DOHH2 (cell line): Measurements from ENCODE around the gene CDKAL1.

Experiments used
- H3F3A ChIP-seq: fragments of 200-600 bp; sonication (generic), shearing (Covaris generic); 2 replicates; pipeline ENCODE4 v1.6.0; 2016; ENCODE audit warnings: antibody characterized with exemption, mild to moderate bottlenecking; ENCODE audit not compliant: control insufficient read depth, insufficient read depth
- H3K27ac ChIP-seq: fragments of 200-600 bp; sonication (generic); 2 replicates; pipeline ENCODE4 v1.5.1; 2014; ENCODE audit warnings: low read depth, mild to moderate bottlenecking, low read length, moderate library complexity
- H3K27me3 ChIP-seq: fragments of 200-600 bp; sonication (generic); 2 replicates; pipeline ENCODE4 v1.6.1; 2014; ENCODE audit warnings: mild to moderate bottlenecking, low read length, mixed read lengths; ENCODE audit not compliant: control insufficient read depth
- H3K36me3 ChIP-seq: fragments of 200-600 bp; sonication (generic); 2 replicates; pipeline ENCODE4 v1.6.1; 2014; ENCODE audit warnings: mild to moderate bottlenecking, low read length, moderate library complexity, mixed read lengths; ENCODE audit not compliant: control insufficient read depth
- H3K4me1 ChIP-seq: fragments of 200-600 bp; sonication (generic); 2 replicates; pipeline ENCODE4 v1.6.1; 2014; ENCODE audit warnings: mild to moderate bottlenecking, low read length, mixed read lengths; ENCODE audit not compliant: control insufficient read depth
- H3K4me2 ChIP-seq: fragments of 200-600 bp; sonication (generic); 2 replicates; pipeline ENCODE4 v1.6.0; 2014; ENCODE audit warnings: mild to moderate bottlenecking, low read length, moderate library complexity
- H3K4me3 ChIP-seq: fragments of 200-600 bp; sonication (generic); 2 replicates; pipeline ENCODE4 v1.5.1; 2014; ENCODE audit warnings: mild to moderate bottlenecking, low read length, mixed read lengths
- H3K79me2 ChIP-seq: fragments of 200-600 bp; sonication (generic); 2 replicates; pipeline ENCODE4 v1.6.1; 2014; ENCODE audit warnings: mild to moderate bottlenecking, low read length, mixed read lengths; ENCODE audit not compliant: control insufficient read depth
- H3K9me2 ChIP-seq: fragments of 200-600 bp; sonication (generic); replicated peaks from 2 replicates; pipeline ENCODE4 v1.6.1; 2014; ENCODE audit warnings: mild to moderate bottlenecking, low read length, mixed read lengths; ENCODE audit not compliant: control insufficient read depth
- H3K9me3 ChIP-seq: fragments of 200-600 bp; sonication (generic); 2 replicates; pipeline ENCODE4 v1.6.1; 2014; ENCODE audit warnings: antibody characterized with exemption, low read length, mixed read lengths; ENCODE audit not compliant: control insufficient read depth, insufficient read depth
- H4K20me1 ChIP-seq: fragments of 200-600 bp; sonication (generic); 2 replicates; pipeline ENCODE4 v1.6.0; 2014; ENCODE audit warnings: low read depth, mild to moderate bottlenecking, antibody characterized with exemption, low read length, moderate library complexity; ENCODE audit not compliant: control insufficient read depth, insufficient read depth
- CTCF ChIP-seq: fragments of 200-600 bp; sonication (generic); IDR thresholded peaks from one replicate; pipeline ENCODE4 v1.5.1; 2014; ENCODE audit warnings: antibody characterized with exemption, mild to moderate bottlenecking, low read depth, low read length; ENCODE audit not compliant: poor library complexity, severe bottlenecking
- EZH2phosphoT487 ChIP-seq: fragments of 200-600 bp; sonication (generic); IDR thresholded peaks from 2 replicates; pipeline ENCODE4 v1.6.1; 2017; ENCODE audit warnings: borderline replicate concordance, mild to moderate bottlenecking, antibody characterized with exemption, low read length, moderate library complexity, mixed read lengths

CDKAL1 gene

GRCh38 chr6:20778459-20778858 is 244.2 kb downstream of the CDKAL1 start:
- no peak overlapping the region for H3K4me3 ChIP-seq
- no peak overlapping the region for H3K4me2 ChIP-seq
- H3K9me3 ChIP-seq = no peaks in the 10 kb centered on the region
- no peaks in the 10 kb centered on the region for H3F3A ChIP-seq
- H4K20me1 ChIP-seq = no peaks in the 10 kb centered on the region
- H3K79me2 ChIP-seq = no peaks in the 10 kb centered on the region
- no peaks in the 10 kb centered on the region for H3K4me1 ChIP-seq
- no peaks in the 10 kb centered on the region for H3K36me3 ChIP-seq
- no peak for TF ChIP-seq EZH2phosphoT487
- TF ChIP-seq CTCF = no peak
- no peak overlapping the region for H3K27ac ChIP-seq
- no peaks in the 10 kb centered on the region for H3K27me3 ChIP-seq
- H3K9me2 ChIP-seq = no peaks in the 10 kb centered on the region

DNA sequence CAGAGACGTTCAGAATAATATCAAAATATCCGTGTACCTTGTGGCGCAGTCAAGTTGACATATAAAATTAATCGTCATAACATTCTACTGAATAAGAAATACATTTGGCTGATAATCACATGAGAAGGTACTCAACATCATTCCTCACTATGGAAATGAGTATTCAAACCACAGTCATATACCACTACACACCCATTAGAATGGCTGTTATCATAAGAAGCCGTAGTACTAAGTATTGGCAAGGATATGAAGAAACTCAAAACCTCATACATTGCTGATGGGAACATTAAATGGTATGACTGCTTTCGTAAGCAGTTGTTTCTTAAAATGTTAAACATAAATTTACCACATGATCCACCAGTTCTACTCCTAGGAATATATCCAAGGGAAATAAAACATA is 244.7 kb downstream of the CDKAL1 start:
- Histone ChIP-seq H4K20me1 (no peaks in the 10 kb centered on the region), H3K27me3 (no peaks in the 10 kb centered on the region), H3K4me2 (no peak overlapping the region), H3K9me3 (no peaks in the 10 kb centered on the region), H3K9me2 (no peaks in the 10 kb centered on the region), H3K4me3 (no peak overlapping the region), H3K4me1 (no peaks in the 10 kb centered on the region), H3K27ac (no peak overlapping the region), H3F3A (no peaks in the 10 kb centered on the region), H3K36me3 (no peaks in the 10 kb centered on the region), H3K79me2 (no peaks in the 10 kb centered on the region)
- TF ChIP-seq EZH2phosphoT487 (no peak), CTCF (no peak)

- Histone ChIP-seq H3K9me3 (no peaks in the 10 kb centered on the region), H3K27ac (no peak overlapping the region), H4K20me1 (no peaks in the 10 kb centered on the region), H3K4me3 (no peak overlapping the region), H3F3A (no peaks in the 10 kb centered on the region), H3K36me3 (no peaks in the 10 kb centered on the region), H3K4me1 (no peaks in the 10 kb centered on the region), H3K4me2 (no peak overlapping the region), H3K9me2 (no peaks in the 10 kb centered on the region), H3K27me3 (no peaks in the 10 kb centered on the region), H3K79me2 (no peaks in the 10 kb centered on the region)
- TF ChIP-seq CTCF (no peak), EZH2phosphoT487 (no peak)
Measured at GRCh38 chr6:20789162-20789561, 254.9 kb downstream of the CDKAL1 start.
